Stimulated activated CD8-positive, alpha-beta memory T cell treated with anti-CD3 and anti-CD28 coated beads, Interleukin-15, amount 100 ng/mL, for 48 hours (primary cell): ENCODE measurements around the gene ESPL1.
A peak's percentile ranks its signal among the peaks of the same experiment; 100 is the strongest.

ENCODE experiments used
- DNase-seq, 2 donors: peaks; one replicate each; pipeline ENCODE4 v3.0.0-alpha.2; 2020; ENCODE audit warnings: low read depth in 2 of 2

ESPL1 gene

GRCh38 chr12:53336181-53336681, 68.1 kb downstream of the ESPL1 start, which contains the start of gene SP7:
Gene SP7, minus strand, starts transcription at chr12:53336354. Its CDS starts 708 bp downstream, at chr12:53335646.
- no peak for DNase-seq

GRCh38 chr12:53338017-53338416, 69.9 kb downstream of the ESPL1 start:
- DNase-seq, result no peak

- DNase-seq, result no peak
These were observed 70.8 kb downstream of the ESPL1 start for GRCh38 chr12:53338916-53339315.

- DNase-seq, result peak in 1 of 2 donors; percentile 14
These were observed 72.3 kb downstream of the ESPL1 start for GRCh38 chr12:53340398-53340797.
